Activated B cell treated with CpG ODN at 0.5 μM for 24 hours (primary cell): Measurements from ENCODE around the gene CSTF1. TPM values are rescaled to one million over a fixed set of nuclear protein-coding genes. Genes with fewer than 3 reads are reported as not detected.

Source experiments
- ATAC-seq: fragments of 200-7000 bp; cut with Tn5 transposase; one replicate; pipeline ENCODE4 v1.10.0; 2021; ENCODE audit warnings: low read depth, mild to moderate bottlenecking, moderate library complexity
- CTCF ChIA-PET: fragments of 350-600 bp; sonication (Branson Sonifier 250); formaldehyde crosslinking; loops from one replicate; lab custom pipeline; 2021; ENCODE audit warnings: antibody characterized with exemption; lab: Charles Lee
- POLR2A ChIA-PET: fragments of 350-600 bp; sonication (Branson Sonifier 250); formaldehyde crosslinking; loops from one replicate; lab custom pipeline; 2021; ENCODE audit warnings: antibody characterized with exemption; lab: Charles Lee
- DNase-seq: peaks from one replicate; pipeline ENCODE4 v3.0.0; 2022
- H3K27ac Mint-ChIP-seq: one replicate; pipeline ENCODE4 v1.8.0; 2020; ENCODE audit warnings: mixed read lengths
- H3K27me3 Mint-ChIP-seq: one replicate; pipeline ENCODE4 v1.8.0; 2021; ENCODE audit warnings: mixed read lengths
- H3K36me3 Mint-ChIP-seq: one replicate; pipeline ENCODE4 v1.8.0; 2021; ENCODE audit warnings: low read depth, mixed read lengths
- H3K4me1 Mint-ChIP-seq: one replicate; pipeline ENCODE4 v1.8.0; 2021; ENCODE audit warnings: mixed read lengths
- H3K4me3 Mint-ChIP-seq: one replicate; pipeline ENCODE4 v1.8.0; 2020; ENCODE audit warnings: mild to moderate bottlenecking, mixed read lengths
- H3K9me3 Mint-ChIP-seq: one replicate; pipeline ENCODE4 v1.8.0; 2020; ENCODE audit warnings: mixed read lengths
- CTCF ChIP-seq: fragments of 200-600 bp; IDR thresholded peaks from one replicate; pipeline ENCODE4 v1.8.0; 2022; ENCODE audit warnings: antibody characterized with exemption, mild to moderate bottlenecking
- intact Hi-C: fragments of 100-400 bp; cut with micrococcal nuclease; formaldehyde crosslinking; loops from one replicate; pipeline ENCODE4 v1.15.1; 2024
- total RNA-seq: library from RNA; stranded (reverse); gene quantifications from 2 replicates; pipeline ENCODE4 v1.2.3, GENCODE V29; 2022

CSTF1 gene
- total RNA-seq, 1 donor from 2014 or later: 36.2 TPM

GRCh38 chr20:56449459-56449858 is 57.0 kb downstream of the CSTF1 start:
- ChIA-PET CTCF (no interaction called here), POLR2A (no interaction called here)
- Mint-ChIP-seq H3K27ac (no peak overlapping the region), H3K9me3 (no peaks in the 10 kb centered on the region), H3K4me3 (no peak overlapping the region), H3K36me3 (no peaks in the 10 kb centered on the region), H3K27me3 (peaks cover 3% of the 10 kb centered on the region), H3K4me1 (peaks cover 14% of the 10 kb centered on the region)
- DNase-seq (no peak), ATAC-seq (no peak)
- intact Hi-C loops: no loop called here
- TF ChIP-seq CTCF: no peak

- Mint-ChIP-seq H3K27me3 (no peaks in the 10 kb centered on the region), H3K4me1 (peaks cover 14% of the 10 kb centered on the region), H3K9me3 (no peaks in the 10 kb centered on the region), H3K36me3 (no peaks in the 10 kb centered on the region), H3K4me3 (no peak overlapping the region), H3K27ac (no peak overlapping the region)
- no peak for TF ChIP-seq CTCF
- POLR2A ChIA-PET: no interaction called here
- no peak for ATAC-seq
- no peak for DNase-seq
- intact Hi-C loops: no loop called here
- CTCF ChIA-PET: no interaction called here
Measured at GRCh38 chr20:56451056-56451765, 58.8 kb downstream of the CSTF1 start.

DNA sequence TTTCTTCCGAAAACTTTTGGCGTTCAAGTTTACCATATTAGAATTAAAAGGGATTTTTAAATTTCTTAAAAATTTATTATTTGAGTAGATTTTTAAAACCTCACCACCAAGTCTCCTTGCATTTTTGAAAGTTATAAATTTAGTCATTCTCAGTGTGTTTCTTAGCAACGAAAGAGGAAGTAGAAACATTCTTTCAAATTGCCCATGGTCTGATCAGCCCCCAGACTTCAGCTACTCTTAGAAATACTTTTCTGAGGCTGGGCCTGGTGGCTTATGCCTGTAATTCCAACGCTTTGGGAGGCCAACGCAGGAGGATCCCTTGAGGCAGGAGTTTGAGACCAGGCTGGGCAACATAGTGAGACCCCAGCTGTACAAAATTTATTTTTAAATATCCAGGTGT is 60.9 kb downstream of the CSTF1 start:
- H3K9me3 Mint-ChIP-seq: no peaks in the 10 kb centered on the region
- intact Hi-C loops: loop anchor here (1.0 kb wide), 2 partner anchors 15 to 61 kb away; partner anchors contain the start of genes AURKA, CSTF1 and RTF2
- DNase-seq: no peak
- peaks cover 14% of the 10 kb centered on the region for H3K4me1 Mint-ChIP-seq
- ChIA-PET POLR2A (interaction anchor here (1.0 kb wide), 1 partner anchor 13 kb away, joined by 3 read pairs; no protein-coding TSS in a partner anchor), CTCF (no interaction called here)
- H3K4me3 Mint-ChIP-seq: peak overlapping the region; percentile 15
- no peak for TF ChIP-seq CTCF
- no peaks in the 10 kb centered on the region for H3K27me3 Mint-ChIP-seq
- no peaks in the 10 kb centered on the region for H3K36me3 Mint-ChIP-seq
- H3K27ac Mint-ChIP-seq: peak overlapping the region; percentile 84
- ATAC-seq: peak; percentile 75

DNA sequence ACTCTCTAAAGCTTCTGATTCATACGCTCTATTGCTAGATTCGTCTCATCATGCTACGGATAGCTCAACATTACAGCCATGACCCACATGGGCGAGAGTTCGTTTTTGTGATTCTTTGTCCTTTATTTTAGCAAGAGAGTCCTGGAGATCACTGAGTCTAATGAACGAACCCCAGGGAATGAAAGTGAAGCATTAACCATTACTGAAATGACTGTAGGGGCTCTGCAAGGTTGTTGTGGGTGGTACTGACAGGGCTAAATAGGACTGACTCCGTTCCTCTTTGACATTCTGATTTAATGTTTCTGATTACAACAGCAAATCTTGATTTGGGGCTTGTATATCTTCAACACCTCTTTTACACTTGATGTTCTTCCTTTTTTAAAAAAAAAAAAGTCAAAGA is 62.3 kb downstream of the CSTF1 start:
- Mint-ChIP-seq H3K9me3 (no peaks in the 10 kb centered on the region), H3K36me3 (no peaks in the 10 kb centered on the region), H3K4me1 (peaks cover 14% of the 10 kb centered on the region), H3K27me3 (no peaks in the 10 kb centered on the region), H3K4me3 (no peak overlapping the region), H3K27ac (no peak overlapping the region)
- ATAC-seq (peak; percentile 25), DNase-seq (no peak)
- ChIA-PET CTCF (no interaction called here), POLR2A (no interaction called here)
- no peak for TF ChIP-seq CTCF
- intact Hi-C loops: no loop called here

Other genes with a start within 250 kb of the CSTF1 start
- not detected in 2 replicates for gene MC3R, start 143.9 kb upstream of the CSTF1 start, total RNA-seq
- 5.2 and 5.3 TPM in 2 replicates for gene FAM210B, start 33.7 kb upstream of the CSTF1 start, total RNA-seq
- gene AURKA, start 430 bp upstream of the CSTF1 start, total RNA-seq: 3.8 and 4.7 TPM in 2 replicates
- gene CASS4, start 19.6 kb downstream of the CSTF1 start, total RNA-seq: 0.29 and 0.51 TPM in 2 replicates
- gene RTF2, start 76.0 kb downstream of the CSTF1 start, total RNA-seq: 81.0 and 81.1 TPM in 2 replicates
- 1.9 and 2.6 TPM in 2 replicates for gene FAM209A, start 132.1 kb downstream of the CSTF1 start, total RNA-seq
- gene FAM209B, start 140.6 kb downstream of the CSTF1 start, total RNA-seq: 1.4 and 1.5 TPM in 2 replicates
- not detected in 2 replicates for gene TFAP2C, start 236.7 kb downstream of the CSTF1 start, total RNA-seq